HG02588 (cell line): ENCODE results near the gene SMAD3.

Source experiments
- ATAC-seq: cut with Tn5 transposase; IDR thresholded peaks from one replicate; pipeline ENCODE4 v1.9.1; 2021; ENCODE audit warnings: mild to moderate bottlenecking, moderate library complexity; ENCODE audit not compliant: unreplicated experiment

SMAD3 gene

GRCh38 chr15:67124911-67125588, 59.6 kb downstream of the SMAD3 start:
- no peak for ATAC-seq

- ATAC-seq: no peak
Measured at GRCh38 chr15:67125589-67126502, 60.4 kb downstream of the SMAD3 start.

GRCh38 chr15:67126551-67127330, 61.3 kb downstream of the SMAD3 start:
- no peak for ATAC-seq

GRCh38 chr15:67127331-67127664, 61.9 kb downstream of the SMAD3 start:
- ATAC-seq: no peak

- ATAC-seq: no peak
Measured at GRCh38 chr15:67127965-67128364, 62.6 kb downstream of the SMAD3 start.

- ATAC-seq: no peak
Measured at GRCh38 chr15:67130166-67130565, 64.8 kb downstream of the SMAD3 start.

- no peak for ATAC-seq
Measured at GRCh38 chr15:67130673-67131601, 65.5 kb downstream of the SMAD3 start.

GRCh38 chr15:67132276-67132675, 66.9 kb downstream of the SMAD3 start:
- no peak for ATAC-seq

- no peak for ATAC-seq
Measured at GRCh38 chr15:67133026-67133425, 67.6 kb downstream of the SMAD3 start.

- no peak for ATAC-seq
Measured at GRCh38 chr15:67133738-67134066, 68.3 kb downstream of the SMAD3 start.

- peak; percentile 66 for ATAC-seq
Measured at GRCh38 chr15:67134067-67134838, 68.9 kb downstream of the SMAD3 start.

- ATAC-seq: no peak
Measured at GRCh38 chr15:67134871-67135492, 69.6 kb downstream of the SMAD3 start.

- ATAC-seq: no peak
Measured at GRCh38 chr15:67135494-67135893, 70.1 kb downstream of the SMAD3 start.

- ATAC-seq: no peak
Measured at GRCh38 chr15:67136802-67137201, 71.4 kb downstream of the SMAD3 start.

- no peak for ATAC-seq
Measured at GRCh38 chr15:67137319-67137718, 71.9 kb downstream of the SMAD3 start.

- no peak for ATAC-seq
Measured at GRCh38 chr15:67137951-67138848, 72.8 kb downstream of the SMAD3 start.

- ATAC-seq: no peak
Measured at GRCh38 chr15:67138891-67139855, 73.8 kb downstream of the SMAD3 start.
